GM12878 (cell line): ENCODE data around the gene KIDINS220. TPM values are rescaled to one million over a fixed set of nuclear protein-coding genes. Genes with fewer than 3 reads are reported as not detected.

Experiments used
- ATAC-seq: fragments of 200-7000 bp; cut with Tn5 transposase; 3 replicates; pipeline ENCODE4 v1.9.1; 2020; ENCODE audit warnings: mild to moderate bottlenecking, moderate library complexity
- BruUV-seq: library from RNA; stranded (reverse); fragments of 400-500 nt; replicated peaks from 2 replicates; lab custom pipeline; 2021; lab: Mats Ljungman, UMichigan
- CTCF ChIA-PET: fragments of 300-600 bp; sonication (Branson Sonifier 250); formaldehyde crosslinking; extraction: SDS; loops from one replicate; lab custom pipeline; 2021; ENCODE audit warnings: inconsistent platforms; lab: Yijun Ruan, JAX
- POLR2A ChIA-PET: fragments of 350-600 bp; formaldehyde crosslinking; extraction: SDS; loops from one replicate; lab custom pipeline; 2021; ENCODE audit warnings: inconsistent platforms; lab: Charles Lee
- RAD21 ChIA-PET: fragments of 300-600 bp; sonication (Branson Sonifier 250); formaldehyde crosslinking; loops from one replicate; lab custom pipeline; 2023; ENCODE audit warnings: antibody characterized with exemption; ENCODE audit not compliant: unreplicated experiment; lab: Charles Lee
- SMC1A ChIA-PET: fragments of 300-600 bp; sonication (Branson Sonifier 250); formaldehyde crosslinking; loops from one replicate; lab custom pipeline; 2023; ENCODE audit not compliant: unreplicated experiment, uncharacterized antibody; lab: Charles Lee
- DNase-seq: peaks from one replicate; pipeline ENCODE4 v3.0.0-alpha.2; 2011; ENCODE audit warnings: low read depth, low spot score
- FAIRE-seq: peaks from 3 replicates; lab custom pipeline; 2011; peaks lifted over from hg19 to GRCh38; lab: Jason Lieb, UNC
- H2AFZ ChIP-seq: 2 replicates; pipeline ENCODE4 v1.6.0; 2011; ENCODE audit warnings: low read depth, low read length, control low read depth; ENCODE audit not compliant: control insufficient read depth
- H3K27ac ChIP-seq: 2 replicates; pipeline ENCODE4 v1.5.1; 2011; ENCODE audit warnings: control low read depth; ENCODE audit not compliant: control insufficient read depth, insufficient read depth
- H3K27me3 ChIP-seq, 2 experiments: replicated peaks in 1 of 2; 2 replicates each; pipeline versions ENCODE4 v1.6.0 to v1.6.1; 2011; ENCODE audit warnings: low read length in 1 of 2; ENCODE audit not compliant: control insufficient read depth in 2 of 2, insufficient read depth in 2 of 2
- H3K36me3 ChIP-seq, 2 experiments: 2 replicates each; pipeline ENCODE4 v1.5.1; 2011; ENCODE audit warnings: low read length in 1 of 2; ENCODE audit not compliant: control insufficient read depth in 2 of 2, insufficient read depth in 2 of 2
- H3K4me1 ChIP-seq: 2 replicates; pipeline ENCODE4 v1.6.1; 2011; ENCODE audit warnings: mild to moderate bottlenecking, low read length, moderate library complexity, mixed read lengths; ENCODE audit not compliant: control insufficient read depth, insufficient read depth
- H3K4me2 ChIP-seq: 2 replicates; pipeline ENCODE4 v1.6.0; 2011; ENCODE audit warnings: control low read depth; ENCODE audit not compliant: control insufficient read depth, insufficient read depth
- H3K4me3 ChIP-seq: fragments of 200-600 bp; sonication (generic); 2 replicates; pipeline ENCODE4 v1.5.1; 2016
- H3K79me2 ChIP-seq: 2 replicates; pipeline ENCODE4 v1.6.0; 2011; ENCODE audit warnings: low read length; ENCODE audit not compliant: control insufficient read depth, insufficient read depth
- H3K9ac ChIP-seq: 2 replicates; pipeline ENCODE4 v1.8.0; 2011; ENCODE audit warnings: low read length, control low read depth, mixed read lengths; ENCODE audit not compliant: control insufficient read depth, insufficient read depth
- H3K9me3 ChIP-seq: replicated peaks from 3 replicates; pipeline ENCODE4 v1.5.1; 2011; ENCODE audit warnings: mild to moderate bottlenecking, low read length; ENCODE audit not compliant: control insufficient read depth, insufficient read depth
- H4K20me1 ChIP-seq: 2 replicates; pipeline ENCODE4 v1.6.0; 2011; ENCODE audit not compliant: control insufficient read depth, insufficient read depth
- BACH1 ChIP-seq: fragments of 450-650 bp; IDR thresholded peaks from 2 replicates; pipeline ENCODE4 v1.6.1; 2017; ENCODE audit warnings: mild to moderate bottlenecking, borderline replicate concordance
- BMI1 ChIP-seq: fragments of 450-650 bp; IDR thresholded peaks from 2 replicates; pipeline ENCODE4 v1.6.1; 2016; ENCODE audit warnings: mild to moderate bottlenecking, moderate library complexity, borderline replicate concordance
- BRCA1 ChIP-seq: IDR thresholded peaks from 2 replicates; pipeline ENCODE4 v1.6.1; 2011; ENCODE audit warnings: low read depth, low read length, improper control_type of control experiment
- HDGF ChIP-seq: fragments of 450-650 bp; IDR thresholded peaks from 2 replicates; pipeline ENCODE4 v1.6.1; 2016; ENCODE audit warnings: antibody characterized with exemption
- IKZF1 ChIP-seq: fragments of 450-650 bp; conservative IDR thresholded peaks from 2 replicates; pipeline ENCODE4 v1.6.1; 2017; ENCODE audit warnings: antibody characterized with exemption, mild to moderate bottlenecking
- MLLT1 ChIP-seq: fragments of 450-650 bp; IDR thresholded peaks from 2 replicates; pipeline ENCODE4 v1.6.1; 2016; ENCODE audit warnings: mild to moderate bottlenecking
- NFYB ChIP-seq: IDR thresholded peaks from 2 replicates; pipeline ENCODE4 v1.6.1; 2011; ENCODE audit warnings: low read depth, mild to moderate bottlenecking, low read length, improper control_type of control experiment, moderate library complexity; ENCODE audit not compliant: insufficient read depth
- NR2F1 ChIP-seq: fragments of 450-650 bp; conservative IDR thresholded peaks from 2 replicates; pipeline ENCODE4 v1.6.1; 2017; ENCODE audit warnings: mild to moderate bottlenecking
- PBX3 ChIP-seq: IDR thresholded peaks from 2 replicates; pipeline ENCODE4 v1.6.1; 2011; ENCODE audit warnings: mild to moderate bottlenecking, low read depth, low read length, moderate library complexity; ENCODE audit not compliant: insufficient replicate concordance
- SIX5 ChIP-seq: IDR thresholded peaks from 2 replicates; pipeline ENCODE4 v1.6.1; 2011; ENCODE audit warnings: mild to moderate bottlenecking, low read depth, low read length, moderate library complexity; ENCODE audit not compliant: severe bottlenecking
- ZNF24 ChIP-seq: fragments of 450-650 bp; IDR thresholded peaks from 2 replicates; pipeline ENCODE4 v1.6.1; 2017; ENCODE audit warnings: antibody characterized with exemption, mild to moderate bottlenecking
- WGBS: methylation state at CpG from one replicate; pipeline ENCODE4 v1.1.6; 2016; ENCODE audit warnings: low lambda C conversion rate; ENCODE audit not compliant: insufficient replicate concordance, insufficient coverage; ENCODE audit errors: missing lambda C conversion rate; 5-methylcytosine and 5-hydroxymethylcytosine counted together
- in situ Hi-C: fragments of 300-500 bp; cut with MboI; formaldehyde crosslinking; loops from 9 replicates; pipeline ENCODE4 v1.14.3; 2018; ENCODE audit warnings: mixed read lengths
- intact Hi-C: fragments of 100-400 bp; cut with micrococcal nuclease; formaldehyde crosslinking; loops from one replicate; pipeline ENCODE4 v1.14.2; 2022; ENCODE audit not compliant: unreplicated experiment
- polyA plus RNA-seq, 11 experiments: library from polyadenylated mRNA; depleted of rRNA in 4 of 11; unstranded in 6 of 11; stranded (reverse) in 5 of 11; fragments of >200 nt; fragmentation: Nextera tagmentation in 4 of 11; fragmentation: Illumina TruSeq in 1 of 11; extraction: Ambion mirVana in 4 of 11; extraction: Trizol in 1 of 11; gene quantifications; 1 replicate in 1 of 11; 2 replicates in 10 of 11; pipeline versions ENCODE4 v1.2.1 to v1.2.3, GENCODE V29; 2011 to 2016; ENCODE audit warnings: inconsistent platforms in 2 of 11, missing spikeins in 2 of 11, low read depth in 1 of 11
- total RNA-seq, 4 experiments: library from RNA; depleted of rRNA in 3 of 4; stranded (reverse); fragments of >200 nt in 3 of 4; fragmentation: Illumina TruSeq in 1 of 4; extraction: Trizol in 1 of 4; gene quantifications; 2 replicates each; pipeline versions ENCODE4 v1.2.1 to v1.2.3, GENCODE V29; 2013 to 2021

KIDINS220 gene
- total and polyA plus RNA-seq, 10 of the 15 experiments (the other 5 are each of a cell fraction or from before 2014, with no cell fraction given) = 6.0 to 31.2 (median 16.0) TPM

DNA sequence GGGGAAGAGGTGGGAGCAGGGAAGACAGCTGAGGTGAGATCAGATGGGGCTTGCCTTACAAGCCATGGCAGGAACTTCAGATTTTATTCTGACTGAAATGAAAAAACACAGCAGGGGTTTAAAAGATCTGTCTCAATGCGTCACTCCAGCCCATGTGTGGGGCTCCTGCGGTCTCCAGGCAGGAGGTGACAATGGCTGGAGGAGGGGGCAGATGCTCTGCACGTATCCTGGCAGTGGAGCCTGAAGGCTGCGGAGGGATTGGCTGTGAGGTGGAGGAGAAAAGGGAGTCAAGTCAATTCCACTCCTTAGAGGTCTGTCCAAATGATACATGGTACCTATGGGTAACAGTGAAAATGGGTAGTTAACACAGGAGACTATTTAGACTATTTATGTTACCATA is 40.5 kb upstream of the KIDINS220 start:
- Histone ChIP-seq H3K36me3 (no peaks in the 10 kb centered on the region), H2AFZ (no peak overlapping the region), H3K9me3 (no peaks in the 10 kb centered on the region), H3K4me1 (peaks cover 10% of the 10 kb centered on the region; the same call in 1 of the 2 replicates), H3K4me3 (no peak overlapping the region), H4K20me1 (no peaks in the 10 kb centered on the region), H3K9ac (no peak overlapping the region), H3K27me3 (no peaks in the 10 kb centered on the region), H3K4me2 (no peak overlapping the region), H3K27ac (no peak overlapping the region), H3K79me2 (no peaks in the 10 kb centered on the region)
- no TSS peak for BruUV-seq
- no peak for DNase-seq
- POLR2A ChIA-PET = no interaction called here
- TF ChIP-seq BRCA1 (no peak), MLLT1 (no peak), IKZF1 (no peak), BMI1 (no peak), BACH1 (no peak), SIX5 (no peak), NR2F1 (no peak), HDGF (no peak), ZNF24 (no peak), PBX3 (no peak), NFYB (no peak)
- RAD21 ChIA-PET = interaction anchor here (1.6 to 2.1 kb wide), 2 partner anchors 107 to 215 kb away, joined by 6 to 8 read pairs; no protein-coding TSS in a partner anchor
- ATAC-seq = no peak
- SMC1A ChIA-PET = interaction anchor here (0.7 to 1.5 kb wide), 7 partner anchors 27 to 238 kb away, joined by 3 to 7 read pairs (median 3); no protein-coding TSS in a partner anchor
- intact Hi-C loops = no loop called here
- 72% methylated on average over 4 of the region's 4 CpGs for WGBS
- no peak for FAIRE-seq
- in situ Hi-C loops = no loop called here
- CTCF ChIA-PET = interaction anchor here (0.9 to 1.7 kb wide), 5 partner anchors 15 to 262 kb away, joined by 3 to 5 read pairs (median 4); no protein-coding TSS in a partner anchor
